Germinal center (tissue), 1 donor: ENCODE measurements around the gene CD6.
"Not testable (repeated sequence)": the region's sequence is repeated elsewhere in the genome, so short reads cannot be mapped to it uniquely, and the experiment has no call there.

Experiments
- DNase-seq: peaks from one replicate; pipeline ENCODE4 v3.0.0; 2012; ENCODE audit warnings: mixed read lengths, low spot score

CD6 gene

GRCh38 chr11:61053191-61053590, 81.7 kb downstream of the CD6 start:
- DNase-seq: no peak

DNA sequence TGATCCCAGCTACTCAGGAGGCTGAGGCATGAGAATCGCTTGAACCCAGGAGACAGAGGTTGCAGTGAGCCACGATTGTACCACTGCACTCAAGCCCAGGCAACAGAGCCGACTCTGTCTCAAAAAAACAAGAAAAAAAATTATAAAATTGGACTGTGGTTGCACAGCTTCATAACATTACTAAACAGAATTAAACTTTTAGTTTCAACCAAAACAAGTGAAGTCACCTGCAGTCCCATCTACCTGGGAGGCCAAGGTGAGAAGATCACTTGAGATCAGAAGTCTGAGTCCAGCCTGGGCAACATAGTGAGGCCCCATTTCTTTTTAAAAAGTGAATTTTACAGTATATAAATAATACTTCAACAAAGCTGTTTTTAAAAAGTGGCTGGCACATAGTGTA, 83.0 kb downstream of the CD6 start:
- no peak for DNase-seq

DNA sequence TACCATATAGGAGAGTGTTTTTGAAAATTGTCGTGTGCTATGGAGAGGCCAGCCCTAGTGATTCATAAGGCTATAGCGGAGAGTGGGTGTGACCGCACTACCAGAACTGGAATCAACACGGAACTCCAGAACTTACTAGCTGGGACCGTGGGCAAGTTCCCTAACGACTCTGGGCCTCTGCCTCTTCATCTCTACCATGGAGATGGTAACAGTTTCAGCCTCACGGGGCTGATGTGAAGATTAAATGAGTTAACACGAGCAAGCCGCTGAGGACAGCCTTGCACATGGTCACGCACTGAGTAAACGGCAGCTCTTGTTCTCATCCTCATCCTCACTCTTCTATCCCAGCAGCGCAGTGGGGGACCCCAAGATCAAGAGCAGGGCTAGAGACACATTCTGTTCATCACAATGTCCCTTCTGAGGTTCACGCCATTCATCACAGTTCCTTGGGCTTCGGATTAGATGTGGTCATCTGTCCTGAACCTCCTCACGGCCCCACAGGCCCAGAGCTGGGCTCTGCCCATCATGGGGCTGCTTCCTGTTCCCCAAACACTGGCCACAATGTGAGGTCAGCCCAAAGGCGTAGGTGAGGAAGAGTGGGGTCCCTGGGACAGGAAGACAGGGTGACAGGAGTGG, 83.6 kb downstream of the CD6 start:
- DNase-seq: no peak

DNA sequence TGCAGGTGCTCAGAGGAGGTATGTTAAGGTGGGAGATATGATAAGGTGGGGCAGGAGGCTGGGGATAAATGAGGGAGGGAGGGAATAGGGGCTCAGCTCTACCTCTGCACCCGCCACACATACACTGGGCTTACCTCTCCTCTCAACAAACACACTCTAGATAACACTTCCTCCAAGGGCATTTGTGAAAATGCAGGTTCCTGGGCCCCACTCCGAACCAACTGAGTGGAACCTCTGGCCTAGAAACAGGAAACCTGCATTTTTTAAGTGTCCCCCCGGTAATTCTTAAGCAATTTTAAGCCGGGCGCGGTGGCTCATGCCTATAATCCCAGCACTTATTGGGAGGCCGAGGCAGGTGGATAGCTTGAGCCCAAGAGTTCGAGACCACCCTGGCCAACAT, 84.3 kb downstream of the CD6 start:
- DNase-seq: no peak

GRCh38 chr11:61056571-61056970, 85.1 kb downstream of the CD6 start:
- DNase-seq: no peak

- DNase-seq: no peak
These were observed 85.5 kb downstream of the CD6 start for GRCh38 chr11:61056981-61057380.

GRCh38 chr11:61057615-61058014, 86.1 kb downstream of the CD6 start:
- no peak for DNase-seq

DNA sequence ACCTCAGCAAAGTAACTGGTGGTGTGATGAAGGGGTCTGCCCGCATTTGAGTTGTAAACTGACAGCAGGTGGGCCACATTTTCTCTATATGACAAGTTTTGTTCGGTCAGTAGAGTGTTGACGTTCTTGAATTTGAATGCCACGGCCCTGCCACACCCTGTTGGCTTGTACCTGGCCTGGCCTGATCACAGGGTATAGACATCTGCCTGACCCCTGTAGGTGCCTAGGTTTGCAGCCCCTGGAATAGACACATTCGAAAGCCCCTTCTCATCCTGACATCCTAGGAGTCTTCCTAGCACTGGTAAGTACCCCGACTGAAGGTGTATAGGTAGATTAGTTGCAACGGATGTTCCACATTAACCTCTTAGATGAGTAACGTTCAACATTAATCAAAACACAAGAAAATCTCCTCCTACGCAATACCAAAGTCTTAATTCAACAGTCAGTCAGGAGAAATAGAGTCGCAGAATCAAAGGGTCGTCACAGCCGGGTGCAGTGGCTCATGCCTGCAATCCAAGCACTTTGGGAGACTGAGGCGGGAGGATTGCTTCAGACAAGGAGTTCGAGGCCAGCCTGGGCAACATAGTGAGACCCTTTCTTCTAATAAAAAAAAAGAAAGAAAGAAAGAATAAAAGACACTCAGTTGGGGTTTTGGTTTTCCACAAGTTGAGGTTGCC, 87.2 kb downstream of the CD6 start:
- no peak for DNase-seq

GRCh38 chr11:61059260-61059752, 87.8 kb downstream of the CD6 start:
- DNase-seq: no peak

DNA sequence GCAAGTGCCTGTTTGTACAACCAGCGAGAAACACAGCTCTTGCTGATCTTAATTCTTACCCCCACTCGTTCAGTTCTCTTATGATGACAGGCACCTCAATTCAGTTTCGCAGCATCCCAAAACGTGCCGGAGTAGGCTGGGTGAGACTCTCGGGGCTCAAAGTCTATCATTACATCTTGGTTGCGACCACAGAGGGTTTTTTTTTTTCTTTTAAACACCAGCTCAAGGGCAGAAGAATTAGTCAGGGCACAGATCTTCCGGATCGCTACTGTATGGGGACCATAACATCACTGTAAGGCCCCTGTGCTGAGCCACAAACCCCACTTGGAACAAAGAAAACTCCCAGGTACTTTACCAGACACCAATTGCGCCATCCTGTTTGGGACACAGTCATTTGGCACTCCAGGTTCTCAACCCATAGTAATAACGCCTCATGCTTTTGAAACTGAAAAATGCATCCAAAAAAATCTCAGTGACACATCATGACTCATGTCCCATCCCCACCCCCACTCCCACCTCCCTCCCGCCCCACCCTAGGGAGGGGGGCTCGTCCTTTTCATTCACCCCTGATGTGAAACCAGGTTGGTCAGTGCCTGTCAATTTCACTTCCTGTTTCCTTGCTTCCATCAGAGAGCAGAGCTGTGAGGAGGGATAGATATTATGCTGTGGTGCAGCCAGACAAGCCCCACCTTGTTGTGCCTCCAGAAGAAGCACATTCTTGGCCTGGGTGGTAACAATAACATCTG, 89.8 kb downstream of the CD6 start:
- peak; percentile 57 for DNase-seq

DNA sequence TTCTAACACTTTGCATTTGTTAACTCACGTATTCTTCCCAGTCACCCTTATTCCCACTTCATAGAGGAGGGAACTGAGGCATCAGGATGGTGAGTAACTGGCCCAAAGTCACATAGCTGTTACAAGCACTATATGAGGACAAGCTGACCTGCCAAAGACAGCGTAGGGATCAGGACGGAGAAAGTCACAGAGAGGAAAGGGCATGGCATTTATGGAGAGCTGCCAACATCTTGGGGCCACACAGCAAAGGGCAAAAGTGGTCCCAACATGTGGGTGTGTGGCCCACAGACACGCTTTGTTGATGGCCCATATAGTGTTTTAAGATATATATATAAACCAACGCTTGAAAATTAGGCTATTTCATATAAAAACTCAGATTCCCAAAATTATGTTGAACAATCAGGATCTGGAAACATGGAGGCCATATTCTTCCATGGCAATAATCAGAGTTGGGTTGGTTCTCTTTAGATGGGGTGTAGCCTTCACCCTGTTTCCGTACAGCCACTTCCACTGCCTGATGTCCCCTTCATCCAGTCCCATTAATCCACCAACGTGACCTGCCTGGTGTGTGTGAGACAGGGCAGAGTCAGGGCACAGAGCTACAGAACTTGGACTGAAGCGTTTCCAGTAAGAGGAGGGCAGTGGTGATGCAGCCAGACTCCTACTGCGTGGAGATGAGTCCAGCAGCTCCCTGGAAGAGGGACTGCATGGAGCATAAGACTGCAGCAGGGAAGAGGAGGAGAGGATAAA, 90.9 kb downstream of the CD6 start:
- no peak for DNase-seq

DNA sequence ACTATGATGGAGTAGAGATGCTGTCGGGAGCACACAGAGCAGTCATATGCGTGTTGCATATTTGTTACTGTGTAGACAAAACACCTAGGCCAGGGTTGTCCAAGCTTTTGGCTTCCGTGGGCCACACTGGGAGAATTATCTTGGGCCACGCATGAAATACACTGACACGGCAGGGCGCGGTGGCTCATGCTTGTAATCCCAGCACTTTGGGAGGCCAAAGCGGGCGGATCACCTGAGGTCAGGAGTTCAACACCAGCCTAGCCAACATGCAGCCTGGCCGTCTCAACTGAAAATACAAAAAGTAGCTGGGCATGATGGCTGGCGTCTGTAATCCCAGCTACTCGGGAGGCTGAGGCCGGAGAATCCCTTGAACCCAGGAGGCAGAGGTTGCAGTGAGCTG, 93.8 kb downstream of the CD6 start:
- not testable (repeated sequence) for DNase-seq

- no peak for DNase-seq
These were observed 94.6 kb downstream of the CD6 start for GRCh38 chr11:61065955-61066638.

DNA sequence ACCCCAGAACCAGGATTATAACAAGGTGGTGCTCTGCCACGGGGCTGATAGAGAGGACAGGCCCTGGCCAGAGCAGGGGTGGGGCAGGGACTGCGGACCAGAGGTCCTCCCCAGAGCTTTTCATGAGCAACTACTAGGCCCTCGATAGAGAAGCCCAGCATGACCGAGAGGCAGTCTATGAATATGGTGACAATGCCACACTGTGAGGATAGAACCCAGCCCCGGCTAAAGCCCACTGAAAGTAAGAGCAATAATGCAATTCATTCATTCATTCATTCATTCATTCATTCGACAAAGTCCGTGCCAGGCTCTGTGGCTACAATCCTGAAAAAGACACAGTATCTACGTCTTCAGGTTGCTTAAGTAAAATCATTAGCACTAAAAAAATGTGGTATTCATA, 95.2 kb downstream of the CD6 start:
- no peak for DNase-seq

- DNase-seq: no peak
These were observed 96.4 kb downstream of the CD6 start for GRCh38 chr11:61067782-61068446.

DNA sequence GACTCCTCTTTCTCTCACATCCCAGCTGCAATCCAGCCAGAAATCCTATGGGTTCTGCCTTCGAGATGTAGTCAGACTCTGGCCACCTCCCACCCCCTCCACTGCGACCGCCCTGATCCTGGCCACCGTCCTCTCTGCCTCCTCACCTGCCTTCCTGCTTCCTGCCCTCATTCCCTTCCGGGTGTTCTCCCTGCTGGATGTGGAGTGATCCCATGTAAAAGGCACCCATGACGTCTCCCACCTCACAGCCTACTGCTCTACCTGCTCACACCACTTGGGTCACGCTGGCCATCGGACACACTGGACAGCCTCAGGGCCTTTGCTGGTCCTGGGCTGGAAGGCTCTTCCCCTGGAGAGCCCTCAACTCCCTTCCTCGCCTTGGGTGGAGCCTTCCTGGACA, 97.1 kb downstream of the CD6 start:
- DNase-seq: no peak

- no peak for DNase-seq
These were observed 97.9 kb downstream of the CD6 start for GRCh38 chr11:61069427-61069826.
